OCI-LY7 (cell line): ENCODE results near the gene PRKD2.

Experiments used
- EZH2phosphoT487 ChIP-seq: fragments of 200-600 bp; sonication (generic); IDR thresholded peaks from 2 replicates; pipeline ENCODE4 v1.6.1; 2018; ENCODE audit warnings: low read depth, borderline replicate concordance, mild to moderate bottlenecking, mixed run types, antibody characterized with exemption, low read length, moderate library complexity, mixed read lengths
- TF ChIP-seq, protein P1 (sequence below): fragments of 200-600 bp; sonication (generic); conservative IDR thresholded peaks from 2 replicates; pipeline ENCODE4 v1.5.1; 2014; ENCODE audit warnings: mild to moderate bottlenecking, antibody characterized with exemption, low read length, moderate library complexity, mixed read lengths

DNA sequence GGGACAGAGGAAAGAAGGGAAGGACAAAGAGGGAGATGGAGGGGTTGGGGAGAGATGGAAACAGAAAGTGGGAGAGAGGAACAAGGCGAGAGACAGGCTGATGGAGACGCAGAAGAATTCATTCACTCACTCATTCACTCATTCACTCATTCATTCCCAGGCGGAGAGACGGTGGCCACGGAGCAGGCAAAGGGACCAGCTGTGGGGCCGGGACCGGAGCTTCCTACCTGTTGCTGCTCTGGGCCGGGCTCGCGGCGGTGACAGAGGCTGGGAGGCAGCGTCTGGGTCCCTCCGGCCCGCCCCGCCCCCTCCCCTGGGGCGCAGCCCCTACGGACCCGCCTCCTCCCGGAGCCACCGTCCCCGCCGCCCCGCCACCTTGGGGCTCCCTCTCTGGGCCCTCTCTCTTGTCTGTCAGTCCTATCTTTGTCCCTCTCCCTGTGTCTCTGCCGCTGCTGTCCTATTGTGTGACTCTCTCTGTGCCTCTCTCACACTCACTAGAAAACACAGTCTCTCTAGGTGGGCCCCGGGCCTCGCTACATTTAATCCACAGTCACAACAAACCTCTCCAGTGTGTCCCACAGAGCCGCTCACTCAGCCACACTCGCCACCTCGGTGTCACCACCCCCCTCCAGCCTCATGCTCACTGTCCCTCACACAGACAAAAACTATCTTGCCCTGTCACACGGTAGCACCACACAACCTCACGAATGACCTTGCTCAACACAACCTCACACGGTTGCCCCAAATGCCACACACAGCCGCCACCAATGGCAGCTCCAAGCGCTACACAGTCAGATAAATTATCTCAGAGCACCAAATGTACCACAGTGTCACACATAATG is 80.8 kb downstream of the PRKD2 start, which contains the start of gene GNG8:
- TF ChIP-seq, protein P1, sequence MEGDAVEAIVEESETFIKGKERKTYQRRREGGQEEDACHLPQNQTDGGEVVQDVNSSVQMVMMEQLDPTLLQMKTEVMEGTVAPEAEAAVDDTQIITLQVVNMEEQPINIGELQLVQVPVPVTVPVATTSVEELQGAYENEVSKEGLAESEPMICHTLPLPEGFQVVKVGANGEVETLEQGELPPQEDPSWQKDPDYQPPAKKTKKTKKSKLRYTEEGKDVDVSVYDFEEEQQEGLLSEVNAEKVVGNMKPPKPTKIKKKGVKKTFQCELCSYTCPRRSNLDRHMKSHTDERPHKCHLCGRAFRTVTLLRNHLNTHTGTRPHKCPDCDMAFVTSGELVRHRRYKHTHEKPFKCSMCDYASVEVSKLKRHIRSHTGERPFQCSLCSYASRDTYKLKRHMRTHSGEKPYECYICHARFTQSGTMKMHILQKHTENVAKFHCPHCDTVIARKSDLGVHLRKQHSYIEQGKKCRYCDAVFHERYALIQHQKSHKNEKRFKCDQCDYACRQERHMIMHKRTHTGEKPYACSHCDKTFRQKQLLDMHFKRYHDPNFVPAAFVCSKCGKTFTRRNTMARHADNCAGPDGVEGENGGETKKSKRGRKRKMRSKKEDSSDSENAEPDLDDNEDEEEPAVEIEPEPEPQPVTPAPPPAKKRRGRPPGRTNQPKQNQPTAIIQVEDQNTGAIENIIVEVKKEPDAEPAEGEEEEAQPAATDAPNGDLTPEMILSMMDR = no peak
- no peak for TF ChIP-seq EZH2phosphoT487
